BE2C (cell line): Measurements from ENCODE around the gene A3GALT2.

Source experiments
- DNase-seq: peaks from one replicate; pipeline ENCODE4 v3.0.0-alpha.2; 2020
- H3K27me3 ChIP-seq: fragments of 250-450 bp; sonication (Bioruptor Pico); 2 replicates; pipeline ENCODE4 v1.5.1; 2020; ENCODE audit warnings: mild to moderate bottlenecking
- H3K36me3 ChIP-seq: fragments of 250-450 bp; sonication (Bioruptor Pico); 2 replicates; pipeline ENCODE4 v1.5.1; 2020; ENCODE audit warnings: mild to moderate bottlenecking
- H3K4me1 ChIP-seq: fragments of 250-450 bp; sonication (Bioruptor Pico); 2 replicates; pipeline ENCODE4 v1.5.1; 2020
- H3K4me3 ChIP-seq: 2 replicates; pipeline ENCODE4 v1.5.1; 2011; ENCODE audit warnings: low read depth, low read length
- H3K9me3 ChIP-seq: fragments of 250-450 bp; sonication (Bioruptor Pico); 2 replicates; pipeline ENCODE4 v1.5.1; 2020
- CTCF ChIP-seq: IDR thresholded peaks from 2 replicates; pipeline ENCODE4 v1.5.1; 2012; ENCODE audit warnings: mild to moderate bottlenecking, low read depth, low read length

Gene A3GALT2

GRCh38 chr1:33335020-33335419 lies 14.1 kb upstream of the A3GALT2 start:
- Histone ChIP-seq H3K4me3 (no peak overlapping the region), H3K27me3 (no peaks in the 10 kb centered on the region), H3K36me3 (peaks cover 5% of the 10 kb centered on the region), H3K4me1 (no peaks in the 10 kb centered on the region), H3K9me3 (no peaks in the 10 kb centered on the region)
- TF ChIP-seq CTCF = no peak
- DNase-seq = no peak

GRCh38 chr1:33334081-33334552 lies 13.2 kb upstream of the A3GALT2 start:
- TF ChIP-seq CTCF = no peak
- Histone ChIP-seq H3K4me3 (no peak overlapping the region), H3K36me3 (peaks cover 7% of the 10 kb centered on the region), H3K4me1 (no peaks in the 10 kb centered on the region), H3K9me3 (no peaks in the 10 kb centered on the region), H3K27me3 (no peaks in the 10 kb centered on the region)
- no peak for DNase-seq

GRCh38 chr1:33332881-33333280 lies 12.0 kb upstream of the A3GALT2 start:
- Histone ChIP-seq H3K4me1 (no peaks in the 10 kb centered on the region), H3K9me3 (no peaks in the 10 kb centered on the region), H3K27me3 (no peaks in the 10 kb centered on the region), H3K4me3 (no peak overlapping the region), H3K36me3 (peaks cover 12% of the 10 kb centered on the region)
- no peak for TF ChIP-seq CTCF
- DNase-seq = no peak

GRCh38 chr1:33332357-33332789 lies 11.5 kb upstream of the A3GALT2 start:
- TF ChIP-seq CTCF = no peak
- no peak for DNase-seq
- Histone ChIP-seq H3K4me1 (no peaks in the 10 kb centered on the region), H3K4me3 (no peak overlapping the region), H3K36me3 (peaks cover 16% of the 10 kb centered on the region), H3K9me3 (no peaks in the 10 kb centered on the region), H3K27me3 (no peaks in the 10 kb centered on the region)

GRCh38 chr1:33331444-33332356 lies 10.8 kb upstream of the A3GALT2 start:
- no peaks in the 10 kb centered on the region for H3K27me3 ChIP-seq
- DNase-seq = no peak
- no peak overlapping the region for H3K4me3 ChIP-seq
- TF ChIP-seq CTCF = no peak
- no peaks in the 10 kb centered on the region for H3K9me3 ChIP-seq
- peaks cover 16% of the 10 kb centered on the region for H3K36me3 ChIP-seq
- H3K4me1 ChIP-seq = no peaks in the 10 kb centered on the region

- Histone ChIP-seq H3K4me1 (no peaks in the 10 kb centered on the region), H3K27me3 (no peaks in the 10 kb centered on the region), H3K4me3 (no peak overlapping the region), H3K36me3 (peaks cover 17% of the 10 kb centered on the region), H3K9me3 (no peaks in the 10 kb centered on the region)
- DNase-seq = no peak
- TF ChIP-seq CTCF = no peak
Measured at GRCh38 chr1:33330906-33331305, 10.0 kb upstream of the A3GALT2 start.
